HG03103 (cell line): ENCODE results near the gene MRLN.

Experiments used
- ATAC-seq: cut with Tn5 transposase; IDR thresholded peaks from one replicate; pipeline ENCODE4 v1.9.1; 2021; ENCODE audit warnings: low read depth; ENCODE audit not compliant: unreplicated experiment

The MRLN gene

DNA sequence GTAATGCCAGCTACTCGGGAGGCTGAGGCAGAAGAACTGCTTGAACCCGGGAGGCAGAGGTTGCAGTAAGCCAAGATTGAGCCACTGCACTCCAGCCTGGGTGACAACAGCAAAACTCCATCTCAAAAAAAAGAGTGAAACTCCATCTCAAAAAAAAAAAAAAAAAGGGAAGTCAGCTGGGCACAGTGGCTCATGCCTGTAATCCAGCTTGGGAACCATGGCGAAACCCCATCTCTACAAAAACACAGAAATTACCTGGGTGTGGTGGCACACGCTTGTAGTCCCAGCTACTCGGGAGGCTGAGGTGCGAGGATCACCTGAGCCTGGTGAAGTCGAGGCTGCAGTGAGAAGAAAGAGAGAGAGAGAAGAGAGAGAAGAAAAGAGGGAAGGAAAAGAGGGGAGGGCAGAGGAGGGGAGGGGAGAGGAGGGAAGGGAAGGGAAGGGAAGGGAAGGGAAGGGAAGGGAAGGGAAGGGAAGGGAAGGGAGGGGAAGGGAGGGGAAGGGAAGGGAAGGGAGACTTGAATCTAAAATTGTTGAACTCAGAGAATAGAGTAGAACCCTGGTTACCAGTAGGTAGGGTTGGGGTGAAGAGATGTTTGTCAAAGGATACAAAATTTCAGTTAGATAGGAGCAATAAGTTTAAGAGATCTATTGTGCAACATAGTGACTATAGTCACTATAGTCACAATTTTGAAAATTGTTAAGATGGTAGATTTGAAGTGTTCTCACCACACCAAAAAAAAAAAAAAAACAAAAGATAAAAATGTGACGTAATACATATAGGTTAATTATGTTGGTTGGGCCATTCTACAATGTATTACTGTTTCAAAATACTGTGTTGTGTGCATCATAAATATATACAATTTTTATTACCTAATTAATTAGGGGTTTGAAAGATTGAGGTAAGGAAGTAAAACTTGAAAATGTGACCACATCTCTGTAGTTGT lies 46.1 kb downstream of the MRLN start:
- no peak for ATAC-seq

DNA sequence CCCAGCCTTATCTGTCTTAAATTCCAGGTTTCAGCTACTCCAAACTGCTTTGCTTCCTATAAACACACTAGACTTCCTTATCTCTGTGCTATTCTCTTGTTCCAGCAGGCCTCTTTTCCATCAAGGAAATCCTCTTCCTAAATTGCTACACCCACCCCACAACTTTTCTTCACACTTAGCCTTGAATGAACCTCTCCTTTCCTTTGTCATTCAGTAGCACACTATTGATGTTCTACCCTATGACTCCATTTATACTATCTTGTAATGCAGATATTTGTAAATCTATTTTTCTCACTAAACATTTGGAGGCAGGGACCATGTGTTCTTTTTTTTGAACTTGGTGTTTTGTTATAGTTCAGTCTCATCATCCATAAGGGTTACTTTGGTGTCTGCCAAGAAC lies 47.3 kb downstream of the MRLN start:
- no peak for ATAC-seq

DNA sequence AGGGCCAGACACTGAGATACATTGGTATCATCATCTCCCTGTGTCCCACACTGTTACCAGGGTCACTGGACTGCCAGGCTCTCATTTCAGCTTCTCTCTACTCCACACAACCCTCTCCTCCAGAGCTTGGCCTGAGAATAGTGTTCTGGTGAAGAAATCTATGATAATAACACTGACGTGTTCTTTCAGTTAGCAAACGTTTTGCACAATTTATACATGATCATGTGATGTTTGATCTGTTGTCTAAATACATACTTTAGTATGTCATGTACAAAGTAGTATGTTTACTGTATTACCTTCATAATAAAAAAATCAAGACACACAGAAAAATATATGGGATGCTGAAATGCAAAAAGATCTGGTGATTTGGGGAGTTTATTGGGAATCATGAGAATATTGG lies 48.6 kb downstream of the MRLN start:
- no peak for ATAC-seq

DNA sequence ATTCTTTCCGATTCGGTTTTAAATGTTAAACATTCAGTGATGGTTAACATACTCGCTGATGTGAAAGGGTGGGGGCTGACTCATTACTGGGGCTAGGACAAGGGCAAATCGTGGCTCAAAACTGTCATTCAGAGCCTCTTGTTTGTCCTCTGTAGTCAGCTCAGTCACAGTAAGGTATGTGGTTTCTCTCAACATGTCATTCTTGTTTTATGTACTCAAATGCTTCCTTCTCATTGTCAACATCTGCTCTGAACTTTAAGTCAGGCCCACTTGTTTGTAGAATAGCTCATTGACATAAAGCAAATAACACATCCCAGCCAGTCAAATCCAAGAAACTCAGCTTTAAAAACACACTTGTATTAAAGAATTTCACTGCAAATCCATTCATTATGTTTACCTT lies 50.9 kb downstream of the MRLN start:
- no peak for ATAC-seq

DNA sequence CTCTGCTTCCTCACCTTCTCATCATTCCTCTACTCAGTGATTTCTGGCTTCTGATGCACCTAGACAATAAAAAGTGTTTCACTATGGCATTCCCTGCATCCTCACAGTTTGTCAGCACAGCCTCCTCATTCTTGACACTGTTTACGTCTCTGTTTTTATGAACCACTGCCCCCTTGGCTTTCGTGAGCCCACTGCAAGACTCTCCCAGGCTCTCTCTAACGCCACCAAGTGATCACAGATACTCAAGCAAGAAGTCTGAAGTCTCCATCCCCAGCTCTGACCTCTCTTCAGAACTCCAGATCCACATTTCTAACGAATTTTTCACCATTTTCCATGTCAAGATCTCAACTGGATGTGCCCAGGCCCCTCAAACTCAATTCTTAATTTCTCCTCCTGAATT lies 52.5 kb downstream of the MRLN start:
- ATAC-seq = no peak

DNA sequence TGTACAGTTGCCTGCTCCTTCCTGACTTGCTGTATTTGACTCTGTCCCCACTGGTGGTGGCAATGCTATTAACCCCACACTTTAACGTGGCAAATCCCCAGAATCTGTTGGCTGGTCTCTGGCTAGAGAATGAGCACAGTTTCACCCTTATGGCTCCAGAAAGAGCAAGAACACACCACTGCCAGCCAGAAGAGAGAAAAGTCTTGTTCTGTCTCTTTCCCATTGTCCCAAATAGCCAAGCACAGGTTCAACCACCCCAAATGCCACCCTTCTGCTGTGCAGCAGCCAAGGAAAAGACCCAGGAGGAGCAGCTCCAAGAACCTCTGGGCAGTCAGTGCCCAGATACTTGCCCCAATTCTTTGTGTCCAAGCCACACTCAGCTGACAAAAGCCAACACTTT lies 54.9 kb downstream of the MRLN start:
- ATAC-seq = no peak

DNA sequence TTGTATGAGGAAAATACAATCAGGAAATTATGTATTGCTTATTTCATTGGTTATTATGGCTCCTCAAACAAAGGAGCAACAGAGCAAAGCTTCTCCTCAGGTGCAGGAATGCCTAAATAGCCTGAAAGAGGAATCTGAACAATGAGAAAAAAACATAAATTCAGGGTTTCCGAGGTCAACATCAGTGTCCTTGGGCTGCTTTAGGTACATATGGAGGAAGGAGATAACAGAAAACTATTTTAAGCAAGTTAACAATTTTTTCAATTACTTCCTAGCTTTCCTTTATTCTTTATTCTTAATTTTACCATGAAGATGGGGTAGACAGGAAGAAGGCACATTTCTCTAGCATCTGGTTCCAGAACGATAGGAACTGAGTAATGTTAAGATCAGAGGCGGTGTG lies 57.6 kb downstream of the MRLN start:
- no peak for ATAC-seq

DNA sequence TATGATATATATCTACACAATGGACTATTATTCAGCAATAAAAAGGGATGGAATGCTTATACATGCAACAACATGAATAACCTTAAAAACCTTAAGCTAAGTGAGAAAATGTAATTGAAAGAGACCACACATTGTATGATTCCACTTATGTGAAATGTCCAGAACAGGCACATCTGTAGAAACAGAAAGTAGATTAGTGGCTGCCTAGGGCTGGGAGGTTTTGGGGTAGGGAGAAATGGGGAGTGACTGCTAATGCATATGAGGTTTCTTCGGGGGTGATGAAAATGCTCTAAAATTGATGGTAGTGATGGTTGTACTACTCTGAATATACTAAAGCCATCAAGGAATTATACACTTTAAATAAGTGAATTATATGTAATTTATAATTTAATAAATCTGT lies 58.3 kb downstream of the MRLN start:
- ATAC-seq = no peak

DNA sequence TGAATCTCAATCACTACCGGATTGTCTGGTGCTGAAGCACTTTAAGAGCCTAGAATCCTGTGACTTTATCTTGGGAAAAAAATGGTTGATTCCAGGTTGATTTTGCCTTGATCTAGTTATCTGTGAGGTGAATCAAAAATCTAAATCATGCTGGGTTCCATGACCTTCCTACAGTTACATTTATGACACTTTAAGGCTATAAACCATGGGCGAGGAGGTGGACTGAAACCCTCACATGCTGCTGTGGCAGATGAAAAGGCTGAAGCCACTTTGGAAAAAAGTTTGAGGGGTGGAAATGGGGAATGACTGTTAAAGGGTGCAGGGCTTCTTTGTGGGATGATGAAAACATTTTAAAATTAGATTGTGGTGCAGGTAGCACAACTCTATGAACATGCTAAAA lies 61.1 kb downstream of the MRLN start:
- ATAC-seq = no peak

DNA sequence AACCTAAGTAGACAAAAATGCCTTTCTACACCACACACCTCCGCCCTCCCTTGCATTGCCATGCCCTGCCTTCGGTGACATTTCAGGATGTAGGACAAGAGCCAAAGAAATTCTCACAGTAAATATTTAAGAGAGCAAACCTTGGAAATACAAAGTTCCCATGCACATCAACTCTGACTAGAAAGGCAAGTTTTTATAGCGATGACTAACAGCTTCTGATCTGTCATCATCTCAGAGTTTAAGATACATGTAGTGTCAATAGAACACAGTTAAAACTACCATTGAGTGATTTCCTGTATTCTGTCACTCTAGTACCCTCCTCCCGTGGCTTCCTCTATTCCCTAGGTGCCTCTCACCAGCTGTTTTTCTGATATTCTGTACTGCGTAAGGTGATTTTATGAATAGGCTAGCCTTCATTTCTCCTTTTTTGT lies 64.3 kb downstream of the MRLN start:
- ATAC-seq = peak; percentile 71

DNA sequence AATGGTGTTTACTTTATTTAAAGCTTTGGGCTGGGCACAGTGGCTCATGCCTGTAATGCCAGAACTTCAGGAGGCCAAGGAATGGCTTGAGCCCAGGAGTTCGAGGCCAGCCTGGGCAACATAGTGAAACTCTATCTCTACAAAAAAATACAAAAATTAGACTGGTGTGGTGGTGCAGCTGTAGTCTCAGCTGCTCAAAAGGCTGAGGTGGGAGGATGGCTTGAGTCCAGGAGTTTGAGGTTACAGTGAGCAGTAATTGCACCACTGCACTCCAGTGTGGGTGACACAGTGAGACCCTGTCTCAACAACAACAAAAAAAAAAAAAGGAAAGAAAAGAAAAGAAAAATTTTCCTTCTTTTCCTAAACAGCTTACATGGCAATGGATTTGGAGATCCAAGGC lies 65.6 kb downstream of the MRLN start:
- ATAC-seq = no peak
